ENCODE data around the gene GPRASP1. TPM values are rescaled to one million over a fixed set of nuclear protein-coding genes. Genes with fewer than 3 reads are reported as not detected.

The GPRASP1 gene
- total RNA-seq, 1 experiment from 2014 or later = 1.1 TPM

GRCh38 chrX:102696306-102696705 is 45.0 kb downstream of the GPRASP1 start:
- no peaks in the 10 kb centered on the region for H3K4me1 ChIP-seq (ENCODE audit: control insufficient read depth in 1 of 2, insufficient read depth in 2 of 2, low read length in 2 of 2)
- intact Hi-C loops (cut with micrococcal nuclease) = no loop called here
- no peak overlapping the region for H3K4me3 ChIP-seq (replicated peaks in 1 of 2; ENCODE audit: low read depth in 1 of 2, low read length in 2 of 2)
- no peak overlapping the region for H3K27ac ChIP-seq (ENCODE audit: low read depth, low read length)
- no peaks in the 10 kb centered on the region for H3K27me3 ChIP-seq (ENCODE audit: insufficient read depth, low read length)
- DNase-seq (ENCODE audit: low read depth, low spot score) = no peak
- RAD21 ChIA-PET (ENCODE audit: low non-redundant PET in 1 of 2, low total read pairs in 2 of 2, uncharacterized antibody in 2 of 2, unreplicated experiment in 2 of 2) = no interaction called here
- ATAC-seq = no peak
- no peaks in the 10 kb centered on the region for H3K9me3 ChIP-seq (ENCODE audit: control insufficient read depth in 1 of 2, insufficient read depth in 1 of 2, low read depth in 1 of 2, low read length in 2 of 2)
- no peak overlapping the region for H3K4me2 ChIP-seq (ENCODE audit: low read length)
- no peaks in the 10 kb centered on the region for H3K9me2 ChIP-seq (ENCODE audit: insufficient read depth)
- H2AFZ ChIP-seq (ENCODE audit: low read depth, low read length, poor library complexity, severe bottlenecking) = no peak overlapping the region
- no peaks in the 10 kb centered on the region for H4K20me1 ChIP-seq (ENCODE audit: insufficient read depth)
- TF ChIP-seq ZBTB33 (IDR thresholded peaks at IDR 0.05; ENCODE audit: extremely low read depth, insufficient replicate concordance, low read length) = no peak
- no peak for TF ChIP-seq EGR1 (IDR thresholded peaks at IDR 0.05; ENCODE audit: low read depth)
- no peak for TF ChIP-seq ZFX (IDR thresholded peaks at IDR 0.05)
- TF ChIP-seq ZNF274 (IDR thresholded peaks at IDR 0.05; ENCODE audit: low read depth, low read length) = no peak
- no peak for TF ChIP-seq EZH2phosphoT487 (IDR thresholded peaks at IDR 0.05; ENCODE audit: borderline replicate concordance)
- TF ChIP-seq MAX (IDR thresholded peaks at IDR 0.05) = no peak
- no peak for TF ChIP-seq ELF1 (IDR thresholded peaks at IDR 0.05; ENCODE audit: borderline replicate concordance, low read depth)
- TF ChIP-seq JUND (IDR thresholded peaks at IDR 0.05) = no peak
- no peak for TF ChIP-seq SRF (IDR thresholded peaks at IDR 0.05; ENCODE audit: low read depth)
- TF ChIP-seq CTCF (IDR thresholded peaks at IDR 0.05 in 2 of 3, conservative IDR thresholded peaks at IDR 0.05 in 1 of 3; ENCODE audit: borderline replicate concordance in 1 of 3, insufficient read depth in 1 of 3, low read depth in 2 of 3, low read length in 2 of 3) = no peak
- TF ChIP-seq TCF7L2 (IDR thresholded peaks at IDR 0.05; ENCODE audit: borderline replicate concordance, extremely low read depth, insufficient read depth, insufficient read length) = no peak
- no peak for TF ChIP-seq CEBPB (IDR thresholded peaks at IDR 0.05; ENCODE audit: low read depth)
- no peak for TF ChIP-seq FOSL1 (IDR thresholded peaks at IDR 0.05; ENCODE audit: low read depth)
- no TSS peak for BruUV-seq (replicated peaks)
- no peaks in the 10 kb centered on the region for H3K36me3 ChIP-seq (ENCODE audit: control insufficient read depth in 1 of 2, insufficient read depth in 2 of 2, low read length in 2 of 2)
- H3K9ac ChIP-seq (ENCODE audit: low read length) = no peak overlapping the region
- POLR2A ChIA-PET = no interaction called here
- CTCF ChIA-PET = no interaction called here
- no peaks in the 10 kb centered on the region for H3K79me2 ChIP-seq (ENCODE audit: insufficient read depth, low read length)

Measured in HCT116 (cell line).